ENCODE results near the gene PRELP.

GRCh38 chr1:203451836-203452784 lies 23.5 kb upstream of the PRELP start:
- TF ChIP-seq CTCF (IDR thresholded peaks at IDR 0.05) (no peak), POLR2AphosphoS5 (IDR thresholded peaks at IDR 0.05) (peak in 1 of 2 donors; percentile 17)
